ENCODE results near the gene TMEM19.
A peak's percentile ranks its signal among the peaks of the same experiment; 100 is the strongest.

TMEM19 gene

DNA sequence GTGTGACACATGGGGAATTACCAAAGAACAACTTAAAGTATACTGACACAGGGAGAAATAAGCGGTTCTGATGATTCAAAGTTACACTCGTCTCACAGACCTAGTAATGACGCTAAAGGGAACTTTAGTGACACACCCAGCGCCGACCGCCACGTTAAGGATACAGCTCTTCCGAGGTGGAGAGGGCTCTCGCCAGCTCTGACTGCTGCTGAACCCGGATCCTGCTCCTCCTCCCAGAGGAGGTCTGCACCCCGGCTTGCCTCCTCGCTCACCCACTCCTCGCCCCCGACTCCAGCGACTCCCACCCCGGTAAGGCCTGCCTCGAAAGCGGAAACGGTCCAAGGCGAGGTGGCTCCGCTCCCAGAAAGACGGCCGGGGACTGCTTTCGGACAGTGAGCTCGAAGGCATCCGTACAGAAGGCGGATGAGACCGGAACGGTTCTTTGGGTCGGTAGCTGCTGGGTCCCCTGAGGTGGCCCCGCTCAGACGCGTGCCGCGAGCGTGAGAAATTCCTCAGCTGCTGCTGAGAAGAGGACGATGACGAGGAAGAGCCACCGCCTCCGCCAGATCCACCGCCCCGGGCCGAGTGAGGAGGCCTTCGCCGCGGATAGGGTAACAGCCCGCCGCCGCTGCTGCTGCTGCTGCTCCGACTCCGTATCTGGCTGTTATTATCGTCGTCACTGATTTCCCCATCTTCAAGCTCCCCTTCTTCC lies 22.9 kb upstream of the TMEM19 start:
- H3K4me1 Mint-ChIP-seq = peaks cover 29% of the 10 kb centered on the region
- H3K27ac Mint-ChIP-seq = peak overlapping the region; percentile 100
- TF ChIP-seq, protein P1, sequence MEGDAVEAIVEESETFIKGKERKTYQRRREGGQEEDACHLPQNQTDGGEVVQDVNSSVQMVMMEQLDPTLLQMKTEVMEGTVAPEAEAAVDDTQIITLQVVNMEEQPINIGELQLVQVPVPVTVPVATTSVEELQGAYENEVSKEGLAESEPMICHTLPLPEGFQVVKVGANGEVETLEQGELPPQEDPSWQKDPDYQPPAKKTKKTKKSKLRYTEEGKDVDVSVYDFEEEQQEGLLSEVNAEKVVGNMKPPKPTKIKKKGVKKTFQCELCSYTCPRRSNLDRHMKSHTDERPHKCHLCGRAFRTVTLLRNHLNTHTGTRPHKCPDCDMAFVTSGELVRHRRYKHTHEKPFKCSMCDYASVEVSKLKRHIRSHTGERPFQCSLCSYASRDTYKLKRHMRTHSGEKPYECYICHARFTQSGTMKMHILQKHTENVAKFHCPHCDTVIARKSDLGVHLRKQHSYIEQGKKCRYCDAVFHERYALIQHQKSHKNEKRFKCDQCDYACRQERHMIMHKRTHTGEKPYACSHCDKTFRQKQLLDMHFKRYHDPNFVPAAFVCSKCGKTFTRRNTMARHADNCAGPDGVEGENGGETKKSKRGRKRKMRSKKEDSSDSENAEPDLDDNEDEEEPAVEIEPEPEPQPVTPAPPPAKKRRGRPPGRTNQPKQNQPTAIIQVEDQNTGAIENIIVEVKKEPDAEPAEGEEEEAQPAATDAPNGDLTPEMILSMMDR (IDR thresholded peaks at IDR 0.05) = no peak
- peaks cover 25% of the 10 kb centered on the region for H3K36me3 Mint-ChIP-seq (ENCODE audit: low read depth)
- H3K27me3 Mint-ChIP-seq (ENCODE audit: low read depth, poor library complexity) = no peaks in the 10 kb centered on the region
- DNase-seq = peak; percentile 75
- H3K4me3 Mint-ChIP-seq = peak overlapping the region; percentile 100
- peaks cover 3% of the 10 kb centered on the region for H3K9me3 Mint-ChIP-seq

- Mint-ChIP-seq H3K36me3 (ENCODE audit: low read depth) (peaks cover 27% of the 10 kb centered on the region), H3K27ac (peak within 1 kb of the TSS; percentile 100), H3K27me3 (ENCODE audit: low read depth, poor library complexity) (no peaks in the 10 kb centered on the region), H3K9me3 (peaks cover 3% of the 10 kb centered on the region), H3K4me3 (peak within 1 kb of the TSS; percentile 100), H3K4me1 (peaks cover 29% of the 10 kb centered on the region)
- peak; percentile 81 for DNase-seq
- TF ChIP-seq, protein P1 (IDR thresholded peaks at IDR 0.05) = no peak
These were observed 22.1 kb upstream of the TMEM19 start, which contains the start of the genes THAP2 and ZFC3H1 for GRCh38 chr12:71663561-71664410. Gene THAP2 (plus strand): TSS chr12:71664301. CDS start chr12:71664510, 209 bp downstream. Gene ZFC3H1 (minus strand): TSS chr12:71663848. CDS start chr12:71663610, 238 bp downstream.

DNA sequence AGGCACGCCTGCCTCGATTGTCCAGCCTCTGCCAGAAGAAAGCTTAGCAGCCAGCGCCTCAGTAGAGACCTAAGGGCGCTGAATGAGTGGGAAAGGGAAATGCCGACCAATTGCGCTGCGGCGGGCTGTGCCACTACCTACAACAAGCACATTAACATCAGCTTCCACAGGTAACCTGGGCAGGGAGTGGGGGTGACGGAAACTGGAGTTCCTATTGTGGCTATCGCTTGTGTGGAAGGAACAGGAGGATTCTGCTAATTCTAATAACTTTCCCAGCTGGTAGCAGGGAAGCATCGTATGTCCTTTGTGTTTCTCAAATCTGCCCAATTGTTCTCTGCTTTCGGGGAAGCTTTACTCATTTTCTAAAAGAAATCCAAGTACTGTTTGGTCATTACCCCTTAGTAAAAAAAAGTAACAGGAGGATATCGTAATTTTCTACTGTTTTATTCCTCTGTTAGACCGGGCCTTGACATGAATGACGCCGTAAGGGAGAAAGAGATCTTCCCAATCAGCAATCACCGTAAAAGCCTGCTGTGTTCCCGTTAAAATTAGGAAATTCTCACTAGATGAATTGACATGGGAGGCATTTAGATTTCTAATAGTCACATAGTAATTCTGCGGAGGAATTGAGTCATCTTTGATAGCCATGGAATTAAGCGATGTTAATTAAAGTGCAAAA lies 21.3 kb upstream of the TMEM19 start:
- peak overlapping the region; percentile 100 for H3K27ac Mint-ChIP-seq
- H3K36me3 Mint-ChIP-seq (ENCODE audit: low read depth) = peaks cover 27% of the 10 kb centered on the region
- peaks cover 3% of the 10 kb centered on the region for H3K9me3 Mint-ChIP-seq
- peak overlapping the region; percentile 100 for H3K4me3 Mint-ChIP-seq
- peaks cover 29% of the 10 kb centered on the region for H3K4me1 Mint-ChIP-seq
- DNase-seq = no peak
- no peaks in the 10 kb centered on the region for H3K27me3 Mint-ChIP-seq (ENCODE audit: low read depth, poor library complexity)
- TF ChIP-seq, protein P1 (IDR thresholded peaks at IDR 0.05) = no peak

GRCh38 chr12:71665090-71665463 lies 20.8 kb upstream of the TMEM19 start:
- TF ChIP-seq, protein P1 (IDR thresholded peaks at IDR 0.05) = no peak
- peaks cover 29% of the 10 kb centered on the region for H3K4me1 Mint-ChIP-seq
- DNase-seq = no peak
- H3K27ac Mint-ChIP-seq = peak overlapping the region; percentile 100
- H3K4me3 Mint-ChIP-seq = peak overlapping the region; percentile 100
- no peaks in the 10 kb centered on the region for H3K27me3 Mint-ChIP-seq (ENCODE audit: low read depth, poor library complexity)
- H3K9me3 Mint-ChIP-seq = peaks cover 3% of the 10 kb centered on the region
- H3K36me3 Mint-ChIP-seq (ENCODE audit: low read depth) = peaks cover 27% of the 10 kb centered on the region

DNA sequence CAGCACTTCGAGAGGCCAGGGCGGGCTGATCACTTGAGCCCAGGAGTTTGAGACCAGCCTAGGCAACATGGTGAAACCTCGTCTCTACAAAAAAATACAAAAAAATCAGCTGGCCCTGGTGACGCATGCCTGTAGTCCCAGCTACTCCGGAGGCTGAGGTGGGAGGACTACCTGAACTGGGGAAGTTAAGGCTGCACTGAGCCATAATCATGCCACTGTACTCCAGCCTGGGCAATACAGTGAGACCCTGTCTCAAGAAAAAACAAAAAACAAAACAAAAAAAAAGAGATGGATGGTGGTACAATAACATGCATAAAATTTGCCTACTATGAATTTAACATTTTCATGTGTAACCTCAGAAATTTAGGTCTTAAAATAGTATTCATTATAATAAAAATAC lies 19.6 kb upstream of the TMEM19 start:
- Mint-ChIP-seq H3K9me3 (peaks cover 3% of the 10 kb centered on the region), H3K36me3 (ENCODE audit: low read depth) (peaks cover 27% of the 10 kb centered on the region), H3K27me3 (ENCODE audit: low read depth, poor library complexity) (no peaks in the 10 kb centered on the region), H3K4me1 (peaks cover 29% of the 10 kb centered on the region), H3K27ac (no peak overlapping the region), H3K4me3 (no peak overlapping the region)
- TF ChIP-seq, protein P1 (IDR thresholded peaks at IDR 0.05) = no peak
- no peak for DNase-seq

Measured in nephron progenitor cell (in vitro differentiated cells).